LNCAP (cell line): ENCODE results near the gene KCNA2.

Source experiments
- CTCF ChIP-seq: fragments of 450-650 bp; IDR thresholded peaks from 2 replicates; pipeline ENCODE4 v1.5.1; 2017; ENCODE audit warnings: mild to moderate bottlenecking

Gene KCNA2

GRCh38 chr1:110559157-110559556, 47.0 kb downstream of the KCNA2 start:
- no peak for TF ChIP-seq CTCF

- no peak for TF ChIP-seq CTCF
Observed at GRCh38 chr1:110557481-110557880, 48.7 kb downstream of the KCNA2 start.

- TF ChIP-seq CTCF = no peak
Observed at GRCh38 chr1:110556471-110556807, 49.7 kb downstream of the KCNA2 start.

- TF ChIP-seq CTCF = no peak
Observed at GRCh38 chr1:110555807-110556470, 50.2 kb downstream of the KCNA2 start.

- TF ChIP-seq CTCF = peak; percentile 74
Observed at GRCh38 chr1:110554871-110555801, 51.0 kb downstream of the KCNA2 start.

- TF ChIP-seq CTCF = no peak
Observed at GRCh38 chr1:110551278-110551809, 54.8 kb downstream of the KCNA2 start.

GRCh38 chr1:110549831-110550230, 56.3 kb downstream of the KCNA2 start:
- TF ChIP-seq CTCF = no peak
